Measurements from ENCODE around the gene FGD2. TPM values are rescaled to one million over a fixed set of nuclear protein-coding genes. Genes with fewer than 3 reads are reported as not detected.

The FGD2 gene
- total RNA-seq, 4 donors from 2014 or later, result 13.1 to 46.4 (median 29.6) TPM

DNA sequence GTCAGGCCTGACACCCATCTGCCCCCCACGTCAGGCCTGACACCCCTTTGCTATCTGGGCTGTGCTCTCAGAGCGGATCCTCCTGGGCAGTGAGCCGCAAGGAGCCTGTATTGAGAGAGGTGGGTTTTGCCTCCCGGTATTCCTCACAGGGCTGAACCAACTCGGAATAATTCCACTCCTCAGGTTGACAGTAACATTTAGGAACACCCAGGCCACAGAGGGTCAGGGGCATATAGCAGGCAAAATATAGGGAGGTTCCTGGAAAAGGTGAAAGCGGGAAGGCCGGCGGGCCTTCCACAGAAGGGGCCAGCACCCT lies 6.8 kb upstream of the FGD2 start:
- no peaks in the 10 kb centered on the region for H3K36me3 ChIP-seq
- 79 to 95% methylated on average over 4 to 8 of the region's 8 CpGs for WGBS, 2 donors (ENCODE audit: low coverage in 1 of 2)
- H3K4me3 ChIP-seq, result no peak overlapping the region
- no peaks in the 10 kb centered on the region for H3K27me3 ChIP-seq
- peak overlapping the region in 3 of 4 donors; percentile 20 to 69 (median 68) for H3K27ac ChIP-seq
- H3K9me3 ChIP-seq, result no peaks in the 10 kb centered on the region
- no peak for TF ChIP-seq POLR2A (IDR thresholded peaks at IDR 0.05)
- TF ChIP-seq EP300 (IDR thresholded peaks at IDR 0.05; ENCODE audit: low read depth), result peak; percentile 16
- no peak for TF ChIP-seq CTCF (IDR thresholded peaks at IDR 0.05)
- DNase-seq, result no peak
- H3K4me1 ChIP-seq, result peaks cover 0 to 6% (median 3%) of the 10 kb centered on the region in 4 donors
- intact Hi-C loops (cut with DNase I; ENCODE audit: low total_unique reads) (no loop called here), in situ Hi-C loops (cut with MboI; ENCODE audit: low pct_ligation_motif_present in 1 of 4, low pct_unique_long_range_greater_than_20kb in 1 of 4, low sequenced_read_pairs in 3 of 4) (no loop called here)

DNA sequence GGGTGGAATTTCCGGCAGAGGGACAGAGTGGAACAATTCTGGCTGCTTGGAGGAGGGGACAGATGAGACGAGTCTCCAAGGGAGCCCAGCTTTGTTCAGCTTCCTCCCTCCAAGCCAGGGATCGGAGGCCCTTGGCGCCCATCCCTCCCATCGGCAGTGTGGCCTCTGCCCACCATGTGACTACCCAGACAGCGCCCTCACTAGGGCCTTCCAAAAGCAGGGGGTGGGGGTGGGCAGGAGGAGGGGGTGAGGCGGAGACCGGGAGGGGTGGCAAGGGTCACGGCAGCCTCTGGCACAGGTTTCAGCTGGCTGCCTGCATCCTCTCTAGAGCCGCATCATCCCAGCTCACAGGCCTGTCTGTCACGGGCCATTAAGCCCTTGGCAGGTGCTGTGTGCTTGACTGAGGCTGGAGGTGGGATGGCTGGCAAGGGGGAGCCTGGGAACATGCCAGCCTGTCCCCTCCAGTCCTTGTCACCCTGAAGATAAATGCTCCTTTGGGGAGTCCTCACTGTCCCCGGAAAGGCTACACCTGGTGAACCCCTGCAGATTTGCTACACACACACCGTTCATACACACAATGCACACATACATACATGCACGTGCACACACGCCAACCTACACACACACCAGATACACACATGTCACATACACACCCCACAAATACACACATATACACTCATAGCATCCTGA lies 6.2 kb upstream of the FGD2 start:
- no peak for DNase-seq
- no peak for TF ChIP-seq EP300 (IDR thresholded peaks at IDR 0.05; ENCODE audit: low read depth)
- TF ChIP-seq CTCF (IDR thresholded peaks at IDR 0.05), result no peak
- TF ChIP-seq POLR2A (IDR thresholded peaks at IDR 0.05), result no peak
- TF ChIP-seq POLR2AphosphoS5 (IDR thresholded peaks at IDR 0.05), result no peak
- Histone ChIP-seq H3K27me3 (no peaks in the 10 kb centered on the region), H3K4me1 (peaks cover 0 to 6% (median 3%) of the 10 kb centered on the region in 4 donors), H3K36me3 (no peaks in the 10 kb centered on the region), H3K27ac (peak overlapping the region in 3 of 4 donors; percentile 20 to 69 (median 68)), H3K4me3 (no peak overlapping the region), H3K9me3 (no peaks in the 10 kb centered on the region)
- WGBS, 2 donors (ENCODE audit: low coverage in 1 of 2), result 89 to 100% methylated on average over 1 to 14 of the region's 15 CpGs
- intact Hi-C loops (cut with DNase I; ENCODE audit: low total_unique reads) (no loop called here), in situ Hi-C loops (cut with MboI; ENCODE audit: low pct_ligation_motif_present in 1 of 4, low pct_unique_long_range_greater_than_20kb in 1 of 4, low sequenced_read_pairs in 3 of 4) (no loop called here)

GRCh38 chr6:36999751-37000125 lies 5.7 kb upstream of the FGD2 start:
- H3K27me3 ChIP-seq, result no peaks in the 10 kb centered on the region
- intact Hi-C loops (cut with DNase I; ENCODE audit: low total_unique reads) (no loop called here), in situ Hi-C loops (cut with MboI; ENCODE audit: low pct_ligation_motif_present in 1 of 4, low pct_unique_long_range_greater_than_20kb in 1 of 4, low sequenced_read_pairs in 3 of 4) (loop anchor here in 3 of 4 donors (25.0 kb wide), 3 partner anchors 112 to 237 kb away; partner anchors contain the start of gene C6orf89 (in 3 of the 3))
- H3K4me3 ChIP-seq, result no peak overlapping the region
- H3K4me1 ChIP-seq, result peaks cover 0 to 6% (median 3%) of the 10 kb centered on the region in 4 donors
- WGBS, 2 donors (ENCODE audit: low coverage in 1 of 2), result 100% methylated on average over 4 of the region's 4 CpGs; no CpG with 5 or more reads in 1 of the 2 donors
- no peak for DNase-seq
- no peaks in the 10 kb centered on the region for H3K36me3 ChIP-seq
- H3K27ac ChIP-seq, result no peak overlapping the region
- TF ChIP-seq POLR2A (IDR thresholded peaks at IDR 0.05) (no peak), CTCF (IDR thresholded peaks at IDR 0.05) (no peak), POLR2AphosphoS5 (IDR thresholded peaks at IDR 0.05) (no peak), EP300 (IDR thresholded peaks at IDR 0.05; ENCODE audit: low read depth) (no peak)
- H3K9me3 ChIP-seq, result no peaks in the 10 kb centered on the region

DNA sequence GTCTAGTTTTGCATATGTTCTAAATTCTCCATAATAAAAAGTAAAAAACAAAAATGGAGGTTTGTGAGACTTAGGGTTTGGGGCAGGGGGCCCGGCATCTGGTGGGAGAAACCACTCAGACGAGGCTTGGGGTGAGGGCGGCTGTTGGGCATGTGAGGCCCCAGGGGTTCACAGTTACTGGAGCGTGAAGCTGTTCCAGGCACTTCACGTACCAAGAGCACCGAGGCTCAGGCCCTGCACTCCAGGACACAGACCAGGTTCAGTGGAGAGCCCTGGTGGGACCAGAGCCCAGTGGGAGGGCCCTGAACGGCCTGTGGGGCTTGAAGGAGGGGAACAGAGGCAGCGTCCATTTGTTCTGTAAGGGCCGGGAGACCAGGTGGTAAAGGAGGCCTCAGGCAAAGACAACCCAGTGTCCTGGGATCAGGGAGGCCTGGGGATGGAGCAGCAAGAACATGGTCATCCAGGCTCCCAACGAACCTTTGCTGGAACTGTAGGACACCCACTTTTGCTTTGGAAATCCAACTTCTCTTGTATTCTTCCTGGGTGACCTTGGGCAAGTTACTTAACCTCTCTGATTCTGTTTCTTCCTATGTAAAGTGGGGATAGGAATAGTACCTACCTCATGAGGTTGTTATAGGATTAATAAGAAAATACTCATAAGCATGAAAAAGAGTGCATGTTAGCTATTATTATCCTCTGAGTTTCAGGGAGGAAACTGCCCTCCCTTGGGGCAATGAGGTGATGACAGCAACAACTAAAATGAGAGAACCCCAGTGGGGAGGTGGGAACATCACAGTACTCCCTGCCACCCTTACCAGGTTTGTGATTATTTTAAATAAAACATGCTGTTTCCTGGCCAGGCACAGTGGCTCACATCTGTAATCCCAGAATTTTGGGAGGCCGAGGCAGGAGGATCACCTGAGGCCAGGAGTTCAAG lies 1.1 kb upstream of the FGD2 start:
- DNase-seq, result no peak

More for the DNA sequence above, 1.1 kb upstream of the FGD2 start:
- in situ Hi-C loops (cut with MboI; ENCODE audit: low pct_ligation_motif_present in 1 of 4, low pct_unique_long_range_greater_than_20kb in 1 of 4, low sequenced_read_pairs in 3 of 4) (loop anchor here in 3 of 4 donors (25.0 kb wide), 3 partner anchors 117 to 242 kb away; partner anchors contain the start of gene C6orf89 (in 3 of the 3)), intact Hi-C loops (cut with DNase I; ENCODE audit: low total_unique reads) (no loop called here)
- no peaks in the 10 kb centered on the region for H3K27me3 ChIP-seq
- no peaks in the 10 kb centered on the region for H3K4me1 ChIP-seq
- H3K36me3 ChIP-seq, result no peaks in the 10 kb centered on the region
- no peak overlapping the region for H3K4me3 ChIP-seq
- TF ChIP-seq POLR2AphosphoS5 (IDR thresholded peaks at IDR 0.05) (no peak), POLR2A (IDR thresholded peaks at IDR 0.05) (no peak), CTCF (IDR thresholded peaks at IDR 0.05) (no peak), EP300 (IDR thresholded peaks at IDR 0.05; ENCODE audit: low read depth) (no peak)
- H3K9me3 ChIP-seq, result no peaks in the 10 kb centered on the region
- H3K27ac ChIP-seq, result no peak overlapping the region
- WGBS, 2 donors (ENCODE audit: low coverage in 1 of 2), result 76 to 83% methylated on average over 1 to 11 of the region's 11 CpGs

All from transverse colon (tissue), 4 donors.